Measurements from ENCODE around the gene WDR7. TPM values are rescaled to one million over a fixed set of nuclear protein-coding genes. Genes with fewer than 3 reads are reported as not detected.
A peak's percentile ranks its signal among the peaks of the same experiment; 100 is the strongest.

WDR7 gene
- total and polyA plus RNA-seq, 9 of the 15 experiments (the other 6 are each of a cell fraction or from before 2014, with no cell fraction given), result 1.4 to 9.4 (median 5.3) TPM

DNA sequence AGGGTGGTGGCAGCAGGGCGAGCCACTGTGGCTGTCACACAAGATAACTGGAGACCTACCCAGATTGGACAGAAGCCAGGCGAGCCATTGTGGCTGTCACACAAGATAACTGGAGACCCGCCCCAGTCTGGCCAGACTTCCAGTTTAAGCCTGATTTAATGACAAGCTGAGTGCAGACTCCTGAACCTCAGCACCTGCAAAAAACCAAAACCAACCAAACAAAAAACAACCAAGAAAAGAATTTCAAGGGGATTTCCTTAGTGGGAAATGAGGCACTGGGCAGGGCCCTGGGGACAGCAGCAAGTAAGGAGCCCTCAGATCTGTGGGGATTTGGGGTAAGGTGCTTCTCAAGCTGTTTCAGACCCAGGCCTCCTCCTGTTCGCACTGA is 400.5 kb downstream of the WDR7 start (continued):
- TF ChIP-seq, protein P1, sequence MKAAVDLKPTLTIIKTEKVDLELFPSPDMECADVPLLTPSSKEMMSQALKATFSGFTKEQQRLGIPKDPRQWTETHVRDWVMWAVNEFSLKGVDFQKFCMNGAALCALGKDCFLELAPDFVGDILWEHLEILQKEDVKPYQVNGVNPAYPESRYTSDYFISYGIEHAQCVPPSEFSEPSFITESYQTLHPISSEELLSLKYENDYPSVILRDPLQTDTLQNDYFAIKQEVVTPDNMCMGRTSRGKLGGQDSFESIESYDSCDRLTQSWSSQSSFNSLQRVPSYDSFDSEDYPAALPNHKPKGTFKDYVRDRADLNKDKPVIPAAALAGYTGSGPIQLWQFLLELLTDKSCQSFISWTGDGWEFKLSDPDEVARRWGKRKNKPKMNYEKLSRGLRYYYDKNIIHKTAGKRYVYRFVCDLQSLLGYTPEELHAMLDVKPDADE (conservative IDR thresholded peaks at IDR 0.05; ENCODE audit: control insufficient read depth, low read depth, low read length), result no peak
- TF ChIP-seq THRAP3 (IDR thresholded peaks at IDR 0.05; ENCODE audit: borderline replicate concordance) (no peak), MEF2D (tag; conservative IDR thresholded peaks at IDR 0.05; ENCODE audit: low read depth) (no peak), ZSCAN32 (CRISPR knock-in tag; IDR thresholded peaks at IDR 0.05) (no peak), MTA1 (IDR thresholded peaks at IDR 0.05; ENCODE audit: borderline replicate concordance) (no peak), ZNF561 (CRISPR knock-in tag; conservative IDR thresholded peaks at IDR 0.05) (no peak), SRSF7 (optimal IDR thresholded peaks at IDR 0.05; ENCODE audit: low read depth, low read length) (no peak), ZNF668 (CRISPR knock-in tag; IDR thresholded peaks at IDR 0.05) (no peak), ZNF695 (CRISPR knock-in tag; IDR thresholded peaks at IDR 0.05) (no peak), SNRNP70 (optimal IDR thresholded peaks at IDR 0.05; ENCODE audit: low read depth, low read length) (no peak), ZC3H8 (IDR thresholded peaks at IDR 0.05) (no peak), NCOA6 (IDR thresholded peaks at IDR 0.05) (no peak), TAF7 (tag; IDR thresholded peaks at IDR 0.05) (no peak), KDM2B (CRISPR knock-in tag; IDR thresholded peaks at IDR 0.05) (no peak), EHMT2 (IDR thresholded peaks at IDR 0.05) (no peak), DPF2 (IDR thresholded peaks at IDR 0.05) (peak; percentile 75), ZNF77 (CRISPR knock-in tag; IDR thresholded peaks at IDR 0.05) (no peak), PYGO2 (tag; IDR thresholded peaks at IDR 0.05) (no peak), PHF21A (IDR thresholded peaks at IDR 0.05; ENCODE audit: borderline replicate concordance, low read depth) (no peak), NR3C1 (CRISPR knock-in tag; IDR thresholded peaks at IDR 0.05) (no peak), ZNF717 (CRISPR knock-in tag; IDR thresholded peaks at IDR 0.05) (no peak), HDAC2 (IDR thresholded peaks at IDR 0.05) (peak; percentile 60; the same call in 1 of the 2 replicates), U2AF1 (optimal IDR thresholded peaks at IDR 0.05; ENCODE audit: low read depth, low read length) (no peak), PTRF (tag; IDR thresholded peaks at IDR 0.05) (no peak), MAZ (CRISPR knock-in tag; conservative IDR thresholded peaks at IDR 0.05 in 1 of 2, IDR thresholded peaks at IDR 0.05 in 1 of 2) (0 out of 4 replicates have a peak, but pooled peaks of 1 of the 2 experiments have one; percentile 42), ZNF134 (CRISPR knock-in tag; conservative IDR thresholded peaks at IDR 0.05) (no peak), ZNF75A (CRISPR knock-in tag; IDR thresholded peaks at IDR 0.05) (no peak), IFI16 (CRISPR knock-in tag; IDR thresholded peaks at IDR 0.05) (no peak), ZNF184 (CRISPR knock-in tag; IDR thresholded peaks at IDR 0.05) (no peak)
- TF ChIP-seq, protein P2, sequence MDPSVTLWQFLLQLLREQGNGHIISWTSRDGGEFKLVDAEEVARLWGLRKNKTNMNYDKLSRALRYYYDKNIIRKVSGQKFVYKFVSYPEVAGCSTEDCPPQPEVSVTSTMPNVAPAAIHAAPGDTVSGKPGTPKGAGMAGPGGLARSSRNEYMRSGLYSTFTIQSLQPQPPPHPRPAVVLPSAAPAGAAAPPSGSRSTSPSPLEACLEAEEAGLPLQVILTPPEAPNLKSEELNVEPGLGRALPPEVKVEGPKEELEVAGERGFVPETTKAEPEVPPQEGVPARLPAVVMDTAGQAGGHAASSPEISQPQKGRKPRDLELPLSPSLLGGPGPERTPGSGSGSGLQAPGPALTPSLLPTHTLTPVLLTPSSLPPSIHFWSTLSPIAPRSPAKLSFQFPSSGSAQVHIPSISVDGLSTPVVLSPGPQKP (CRISPR knock-in tag; IDR thresholded peaks at IDR 0.05), result no peak
- TF ChIP-seq, protein P3, sequence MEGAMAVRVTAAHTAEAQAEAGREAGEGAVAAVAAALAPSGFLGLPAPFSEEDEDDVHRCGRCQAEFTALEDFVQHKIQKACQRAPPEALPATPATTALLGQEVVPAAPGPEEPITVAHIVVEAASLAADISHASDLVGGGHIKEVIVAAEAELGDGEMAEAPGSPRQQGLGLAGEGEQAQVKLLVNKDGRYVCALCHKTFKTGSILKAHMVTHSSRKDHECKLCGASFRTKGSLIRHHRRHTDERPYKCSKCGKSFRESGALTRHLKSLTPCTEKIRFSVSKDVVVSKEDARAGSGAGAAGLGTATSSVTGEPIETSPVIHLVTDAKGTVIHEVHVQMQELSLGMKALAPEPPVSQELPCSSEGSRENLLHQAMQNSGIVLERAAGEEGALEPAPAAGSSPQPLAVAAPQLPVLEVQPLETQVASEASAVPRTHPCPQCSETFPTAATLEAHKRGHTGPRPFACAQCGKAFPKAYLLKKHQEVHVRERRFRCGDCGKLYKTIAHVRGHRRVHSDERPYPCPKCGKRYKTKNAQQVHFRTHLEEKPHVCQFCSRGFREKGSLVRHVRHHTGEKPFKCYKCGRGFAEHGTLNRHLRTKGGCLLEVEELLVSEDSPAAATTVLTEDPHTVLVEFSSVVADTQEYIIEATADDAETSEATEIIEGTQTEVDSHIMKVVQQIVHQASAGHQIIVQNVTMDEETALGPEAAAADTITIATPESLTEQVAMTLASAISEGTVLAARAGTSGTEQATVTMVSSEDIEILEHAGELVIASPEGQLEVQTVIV (CRISPR knock-in tag; IDR thresholded peaks at IDR 0.05; ENCODE audit: borderline replicate concordance), result no peak

Data from K562 (cell line).